GM12874 (cell line): ENCODE results near the gene CLTC.

Experiments
- TF ChIP-seq, protein P1 (sequence below): IDR thresholded peaks from 2 replicates; pipeline ENCODE4 v1.5.1; 2011; ENCODE audit warnings: low read depth, mild to moderate bottlenecking, control low read depth, low read length, moderate library complexity; ENCODE audit not compliant: insufficient read depth

Gene CLTC

DNA sequence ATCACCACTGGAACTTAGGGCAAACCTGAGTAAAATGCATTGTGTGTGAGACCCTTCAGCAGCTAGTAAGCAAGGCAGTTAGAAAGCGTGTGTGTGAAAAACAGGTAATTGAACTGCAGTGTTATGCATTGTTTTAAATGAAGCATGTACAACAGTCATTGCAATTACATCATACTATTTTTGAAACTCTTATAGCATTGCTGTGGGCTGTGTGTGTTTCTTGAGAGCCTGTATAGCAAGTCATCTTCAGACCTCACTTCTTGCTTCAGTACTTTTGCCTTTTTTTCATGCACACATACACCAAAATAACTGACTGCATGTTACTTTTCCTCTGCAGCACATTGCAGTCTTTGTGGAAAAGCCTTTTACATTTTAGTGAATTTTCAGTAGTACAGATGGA lies 68.3 kb downstream of the CLTC start:
- TF ChIP-seq, protein P1, sequence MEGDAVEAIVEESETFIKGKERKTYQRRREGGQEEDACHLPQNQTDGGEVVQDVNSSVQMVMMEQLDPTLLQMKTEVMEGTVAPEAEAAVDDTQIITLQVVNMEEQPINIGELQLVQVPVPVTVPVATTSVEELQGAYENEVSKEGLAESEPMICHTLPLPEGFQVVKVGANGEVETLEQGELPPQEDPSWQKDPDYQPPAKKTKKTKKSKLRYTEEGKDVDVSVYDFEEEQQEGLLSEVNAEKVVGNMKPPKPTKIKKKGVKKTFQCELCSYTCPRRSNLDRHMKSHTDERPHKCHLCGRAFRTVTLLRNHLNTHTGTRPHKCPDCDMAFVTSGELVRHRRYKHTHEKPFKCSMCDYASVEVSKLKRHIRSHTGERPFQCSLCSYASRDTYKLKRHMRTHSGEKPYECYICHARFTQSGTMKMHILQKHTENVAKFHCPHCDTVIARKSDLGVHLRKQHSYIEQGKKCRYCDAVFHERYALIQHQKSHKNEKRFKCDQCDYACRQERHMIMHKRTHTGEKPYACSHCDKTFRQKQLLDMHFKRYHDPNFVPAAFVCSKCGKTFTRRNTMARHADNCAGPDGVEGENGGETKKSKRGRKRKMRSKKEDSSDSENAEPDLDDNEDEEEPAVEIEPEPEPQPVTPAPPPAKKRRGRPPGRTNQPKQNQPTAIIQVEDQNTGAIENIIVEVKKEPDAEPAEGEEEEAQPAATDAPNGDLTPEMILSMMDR, result no peak

DNA sequence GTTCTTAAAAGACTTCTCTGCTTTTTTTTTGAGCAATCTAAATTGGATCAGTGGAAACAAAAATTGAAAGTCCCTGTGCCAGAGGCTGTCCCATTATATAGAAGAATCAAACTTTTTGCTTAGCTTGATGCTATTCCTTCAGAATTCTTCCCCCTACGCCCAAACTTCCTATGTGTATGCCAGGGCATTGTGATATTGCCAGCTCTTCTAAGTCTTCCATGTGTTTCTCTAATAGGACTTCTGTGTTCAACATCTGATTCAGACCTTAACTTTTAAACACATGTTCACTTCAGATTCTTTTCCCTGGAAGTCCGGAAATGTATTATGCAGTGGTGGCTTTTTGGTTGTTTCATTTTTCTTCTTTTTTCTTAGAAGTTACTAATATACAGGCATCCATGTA lies 68.8 kb downstream of the CLTC start:
- TF ChIP-seq, protein P1, result no peak

DNA sequence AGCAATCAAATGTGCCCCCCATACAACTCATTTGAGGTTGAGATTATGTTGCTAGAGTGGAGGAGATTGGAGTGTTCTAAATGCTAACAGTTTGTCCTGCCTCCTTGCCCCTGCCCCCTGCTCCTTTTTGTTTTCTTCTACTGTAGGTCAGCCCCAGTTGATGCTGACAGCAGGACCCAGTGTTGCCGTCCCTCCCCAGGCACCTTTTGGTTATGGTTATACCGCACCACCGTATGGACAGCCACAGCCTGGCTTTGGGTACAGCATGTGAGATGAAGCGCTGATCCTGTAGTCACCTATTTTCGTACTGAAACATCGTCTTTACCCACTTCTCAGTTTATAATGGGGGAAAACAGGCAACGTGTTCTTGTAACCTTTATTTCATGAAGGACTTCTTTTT lies 73.9 kb downstream of the CLTC start:
- TF ChIP-seq, protein P1, result no peak

DNA sequence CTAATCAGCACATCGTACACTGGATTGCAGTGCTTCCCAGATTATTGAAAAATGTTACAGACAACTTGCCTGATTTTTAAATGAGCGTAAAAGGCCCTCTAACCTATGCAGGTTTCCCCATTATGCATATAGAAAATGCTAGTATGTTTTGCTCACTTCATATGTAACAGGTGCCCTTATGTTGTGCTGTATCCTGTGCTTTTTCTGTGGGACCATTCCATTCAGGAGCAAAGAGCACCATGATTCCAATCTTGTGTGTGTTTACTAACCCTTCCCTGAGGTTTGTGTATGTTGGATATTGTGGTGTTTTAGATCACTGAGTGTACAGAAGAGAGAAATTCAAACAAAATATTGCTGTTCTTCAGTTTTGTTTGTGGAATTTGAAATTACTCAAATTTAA lies 74.6 kb downstream of the CLTC start:
- TF ChIP-seq, protein P1, result no peak

DNA sequence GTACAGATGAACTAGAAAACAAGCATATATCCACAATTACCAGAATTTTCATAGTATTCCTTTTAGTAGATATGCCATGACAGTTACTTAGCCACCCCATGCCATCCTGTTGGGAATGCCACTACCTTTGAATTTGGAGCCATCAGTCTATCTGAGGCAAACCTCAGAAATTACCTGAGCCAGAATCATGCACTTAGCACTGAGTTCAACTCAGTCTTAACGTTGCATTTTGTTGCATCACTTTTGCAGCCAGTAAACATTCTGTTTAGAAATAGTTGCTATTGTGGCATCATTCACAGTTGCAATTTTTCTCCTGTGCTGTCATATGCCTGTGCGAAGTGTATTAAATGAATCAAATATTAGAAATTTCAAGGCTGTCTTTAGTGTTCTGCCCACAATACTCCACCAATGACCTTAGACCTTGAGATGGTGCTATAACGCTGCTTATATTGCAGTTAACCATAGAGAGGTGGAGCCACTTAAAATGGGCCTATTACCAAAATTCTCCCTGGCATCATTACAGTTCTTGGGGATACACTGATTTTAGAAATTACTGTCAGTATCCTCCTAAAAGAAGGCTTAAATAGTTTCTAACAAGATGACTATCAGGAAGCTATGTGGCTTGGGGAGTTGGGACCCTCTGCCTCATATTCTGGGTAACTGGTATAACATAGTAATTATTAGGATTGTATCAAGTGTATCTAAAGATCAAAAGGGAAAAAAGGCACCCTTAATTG lies 76.4 kb downstream of the CLTC start:
- TF ChIP-seq, protein P1, result no peak

DNA sequence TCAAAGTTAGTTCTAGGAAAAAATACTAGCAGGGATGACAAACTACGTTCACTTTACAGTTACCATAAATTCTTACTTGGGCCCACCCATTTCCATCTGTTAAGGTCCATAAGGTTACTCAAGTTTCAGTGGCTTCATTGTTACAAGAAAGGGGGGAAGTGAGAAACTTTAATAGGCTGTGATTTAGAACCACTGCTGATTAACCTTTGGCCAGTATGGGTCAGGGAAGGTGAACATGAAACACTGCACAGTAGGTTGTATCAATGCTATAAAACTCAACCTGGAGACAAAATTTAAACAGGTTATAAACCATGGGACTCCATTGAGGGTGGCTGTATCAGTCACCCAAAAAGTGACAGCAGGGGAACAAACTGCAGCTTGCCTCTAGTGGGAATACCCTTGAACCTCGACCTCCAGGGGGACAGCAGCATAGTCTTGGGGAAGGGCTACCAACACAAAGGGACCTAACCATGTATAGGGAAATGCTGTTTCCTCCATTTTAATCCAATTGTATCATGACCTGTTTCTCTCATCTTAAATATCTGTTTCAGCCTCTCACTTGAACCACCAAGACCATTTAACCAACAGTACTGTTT lies 77.1 kb downstream of the CLTC start:
- TF ChIP-seq, protein P1, result no peak

DNA sequence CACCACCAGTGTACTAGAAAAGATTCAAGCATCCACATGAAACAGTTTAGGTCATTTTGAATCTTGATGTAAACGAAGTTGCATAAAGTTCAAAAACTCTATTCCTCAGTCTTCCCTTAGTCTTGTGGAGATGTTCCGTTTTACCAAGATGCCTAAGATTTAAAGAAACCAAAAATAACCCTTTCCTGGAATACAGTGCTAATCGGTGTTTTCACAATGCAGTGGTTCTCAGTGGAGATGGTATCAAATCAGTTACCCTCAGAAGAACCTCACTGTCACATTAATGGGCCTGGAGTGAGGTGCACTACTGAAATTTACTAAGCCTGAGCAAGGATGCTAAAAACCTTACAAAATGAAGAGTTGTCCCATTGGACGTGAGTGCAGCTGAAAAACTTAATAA lies 78.4 kb downstream of the CLTC start:
- TF ChIP-seq, protein P1, result no peak
